ENCODE measurements around the gene SCARF1.

SCARF1 gene

GRCh38 chr17:1621273-1621954 is 24.1 kb downstream of the SCARF1 start:
- no peak for DNase-seq (ENCODE audit: low read depth in 2 of 2)
- TF ChIP-seq CTCF (IDR thresholded peaks at IDR 0.05; ENCODE audit: low read depth, low read length): no peak
- no peak overlapping the region for H3K4me3 ChIP-seq (replicated peaks in 1 of 2; ENCODE audit: low read depth in 2 of 2, low read length in 2 of 2)

GRCh38 chr17:1620486-1620885 is 25.0 kb downstream of the SCARF1 start:
- TF ChIP-seq CTCF (IDR thresholded peaks at IDR 0.05; ENCODE audit: low read depth, low read length): no peak
- DNase-seq (ENCODE audit: low read depth in 2 of 2): no peak
- H3K4me3 ChIP-seq (replicated peaks in 1 of 2; ENCODE audit: low read depth in 2 of 2, low read length in 2 of 2): no peak overlapping the region

- no peak for TF ChIP-seq CTCF (IDR thresholded peaks at IDR 0.05; ENCODE audit: low read depth, low read length)
- no peak overlapping the region for H3K4me3 ChIP-seq (replicated peaks in 1 of 2; ENCODE audit: low read depth in 2 of 2, low read length in 2 of 2)
- DNase-seq (ENCODE audit: low read depth in 2 of 2): peak; percentile 83 to 89
Measured at GRCh38 chr17:1617620-1618174, 27.8 kb downstream of the SCARF1 start.

GRCh38 chr17:1616101-1616500 is 29.4 kb downstream of the SCARF1 start:
- no peak for TF ChIP-seq CTCF (IDR thresholded peaks at IDR 0.05; ENCODE audit: low read depth, low read length)
- H3K4me3 ChIP-seq (replicated peaks in 1 of 2; ENCODE audit: low read depth in 2 of 2, low read length in 2 of 2): no peak overlapping the region
- no peak for DNase-seq (ENCODE audit: low read depth in 2 of 2)

- no peak for TF ChIP-seq CTCF (IDR thresholded peaks at IDR 0.05; ENCODE audit: low read depth, low read length)
- no peak for DNase-seq (ENCODE audit: low read depth in 2 of 2)
- H3K4me3 ChIP-seq (replicated peaks in 1 of 2; ENCODE audit: low read depth in 2 of 2, low read length in 2 of 2): no peak overlapping the region
Measured at GRCh38 chr17:1612400-1612799, 33.1 kb downstream of the SCARF1 start.

- TF ChIP-seq CTCF (IDR thresholded peaks at IDR 0.05; ENCODE audit: low read depth, low read length): no peak
- DNase-seq (ENCODE audit: low read depth in 2 of 2): no peak
- H3K4me3 ChIP-seq (replicated peaks in 1 of 2; ENCODE audit: low read depth in 2 of 2, low read length in 2 of 2): no peak overlapping the region
Measured at GRCh38 chr17:1611715-1612114, 33.8 kb downstream of the SCARF1 start.

- no peak for TF ChIP-seq CTCF (IDR thresholded peaks at IDR 0.05; ENCODE audit: low read depth, low read length)
- no peak overlapping the region for H3K4me3 ChIP-seq (replicated peaks in 1 of 2; ENCODE audit: low read depth in 2 of 2, low read length in 2 of 2)
- no peak for DNase-seq (ENCODE audit: low read depth in 2 of 2)
Measured at GRCh38 chr17:1608676-1609075, 36.9 kb downstream of the SCARF1 start.

All from cardiac fibroblast (primary cell).